NB4 (cell line): ENCODE data around the gene SORT1.

Experiments
- CTCF ChIP-seq: IDR thresholded peaks from one replicate; pipeline ENCODE4 v1.5.1; 2012; ENCODE audit warnings: low read depth, low read length
- MAX ChIP-seq: IDR thresholded peaks from 2 replicates; pipeline ENCODE4 v1.6.1; 2011; ENCODE audit warnings: low read depth, low read length
- MYC ChIP-seq: IDR thresholded peaks from 2 replicates; pipeline ENCODE4 v1.6.1; 2011; ENCODE audit warnings: low read depth, low read length
- POLR2A ChIP-seq: IDR thresholded peaks from 2 replicates; pipeline ENCODE4 v1.6.1; 2011; ENCODE audit warnings: mild to moderate bottlenecking; ENCODE audit not compliant: insufficient read length; ENCODE audit errors: extremely low read depth

GRCh38 chr1:109441069-109441468 is 43.4 kb upstream of the SORT1 start:
- TF ChIP-seq POLR2A (no peak), CTCF (no peak), MYC (no peak), MAX (no peak)
